Subcutaneous abdominal adipose tissue (tissue), 5 donors: ENCODE measurements around the gene GALM.
A peak's percentile ranks its signal among the peaks of the same experiment; 100 is the strongest.
"Not testable (repeated sequence)": the region's sequence is repeated elsewhere in the genome, so short reads cannot be mapped to it uniquely, and the experiment has no call there.

Source experiments
- H3K27ac ChIP-seq: one replicate; pipeline ENCODE4 v1.7.0; 2013; ENCODE audit warnings: low read depth, mild to moderate bottlenecking, inconsistent platforms, low read length, moderate library complexity
- H3K27me3 ChIP-seq, 5 donors: one replicate each; pipeline ENCODE4 v1.7.0; 2013; ENCODE audit warnings: low read length in 5 of 5, inconsistent platforms in 1 of 5; ENCODE audit not compliant: control insufficient read depth in 5 of 5, insufficient read depth in 4 of 5
- H3K36me3 ChIP-seq, 5 donors: one replicate each; pipeline ENCODE4 v1.7.0; 2013; ENCODE audit warnings: low read length in 5 of 5; ENCODE audit not compliant: control insufficient read depth in 5 of 5, insufficient read depth in 5 of 5
- H3K4me1 ChIP-seq, 5 donors: one replicate each; pipeline ENCODE4 v1.7.0; 2013; ENCODE audit warnings: low read length in 5 of 5, mild to moderate bottlenecking in 3 of 5, moderate library complexity in 1 of 5; ENCODE audit not compliant: control insufficient read depth in 5 of 5, insufficient read depth in 5 of 5
- H3K4me3 ChIP-seq, 5 donors: one replicate each; pipeline ENCODE4 v1.7.0; 2013; ENCODE audit warnings: low read length in 5 of 5, low read depth in 1 of 5
- H3K9ac ChIP-seq, 5 donors: one replicate each; pipeline ENCODE4 v1.7.0; 2013; ENCODE audit warnings: low read length in 5 of 5, mild to moderate bottlenecking in 4 of 5, moderate library complexity in 3 of 5
- H3K9me3 ChIP-seq, 5 donors: one replicate each; pipeline ENCODE4 v1.7.0; 2013; ENCODE audit warnings: low read length in 5 of 5; ENCODE audit not compliant: control insufficient read depth in 5 of 5
- donor health status: healthy.
- donor health status: healthy.
- donor health status: healthy.
- donor health status: healthy.
- donor health status: healthy.

GALM gene

GRCh38 chr2:38733300-38733971, 67.5 kb downstream of the GALM start:
- no peak overlapping the region for H3K4me3 ChIP-seq
- H3K4me1 ChIP-seq: peaks cover 0 to 30% (median 12%) of the 10 kb centered on the region in 5 donors
- no peak overlapping the region for H3K27ac ChIP-seq
- no peak overlapping the region for H3K9ac ChIP-seq
- peaks cover 0 to 42% (median 26%) of the 10 kb centered on the region in 5 donors for H3K36me3 ChIP-seq
- no peaks in the 10 kb centered on the region for H3K9me3 ChIP-seq
- no peaks in the 10 kb centered on the region for H3K27me3 ChIP-seq

- H3K9ac ChIP-seq: no peak overlapping the region
- peaks cover 0 to 30% (median 12%) of the 10 kb centered on the region in 5 donors for H3K4me1 ChIP-seq
- no peak overlapping the region for H3K27ac ChIP-seq
- H3K27me3 ChIP-seq: no peaks in the 10 kb centered on the region
- H3K9me3 ChIP-seq: peaks cover 0 to under 1% (median 0%) of the 10 kb centered on the region in 5 donors
- H3K36me3 ChIP-seq: peaks cover 0 to 41% (median 26%) of the 10 kb centered on the region in 5 donors
- no peak overlapping the region for H3K4me3 ChIP-seq
Observed at GRCh38 chr2:38734299-38735058, 68.6 kb downstream of the GALM start.

- peaks cover 0 to 34% (median 16%) of the 10 kb centered on the region in 5 donors for H3K4me1 ChIP-seq
Observed at GRCh38 chr2:38735999-38736320, 70.0 kb downstream of the GALM start.

GRCh38 chr2:38737000-38737698, 71.2 kb downstream of the GALM start:
- H3K4me1 ChIP-seq: peaks cover 0 to 34% (median 16%) of the 10 kb centered on the region in 5 donors
- not testable (repeated sequence) for H3K27me3 ChIP-seq, H3K27ac ChIP-seq, H3K4me3 ChIP-seq, H3K9ac ChIP-seq, H3K9me3 ChIP-seq
- H3K36me3 ChIP-seq: peaks cover 0 to 22% (median 21%) of the 10 kb centered on the region in 5 donors

More at GRCh38 chr2:38735999-38736320, 70.0 kb downstream of the GALM start:
- Histone ChIP-seq H3K36me3 (peaks cover 0 to 34% (median 21%) of the 10 kb centered on the region in 5 donors), H3K27ac (peak overlapping the region; percentile 23), H3K9me3 (peaks cover 0 to 3% (median 0%) of the 10 kb centered on the region in 5 donors), H3K9ac (no peak overlapping the region), H3K4me3 (no peak overlapping the region), H3K27me3 (no peaks in the 10 kb centered on the region)

GRCh38 chr2:38737925-38738324, 72.0 kb downstream of the GALM start:
- no peak overlapping the region for H3K27ac ChIP-seq
- H3K4me1 ChIP-seq: peaks cover 0 to 34% (median 18%) of the 10 kb centered on the region in 5 donors
- H3K27me3 ChIP-seq: no peaks in the 10 kb centered on the region
- H3K9ac ChIP-seq: no peak overlapping the region
- H3K9me3 ChIP-seq: peaks cover 0 to 3% (median 0%) of the 10 kb centered on the region in 5 donors
- peaks cover 0 to 23% (median 19%) of the 10 kb centered on the region in 5 donors for H3K36me3 ChIP-seq
- H3K4me3 ChIP-seq: no peak overlapping the region

GRCh38 chr2:38739524-38739923, 73.6 kb downstream of the GALM start:
- no peak overlapping the region for H3K27ac ChIP-seq

GRCh38 chr2:38740851-38741731, 75.2 kb downstream of the GALM start:
- Histone ChIP-seq H3K27me3 (no peaks in the 10 kb centered on the region), H3K9me3 (peaks cover 0 to 3% (median 0%) of the 10 kb centered on the region in 5 donors), H3K36me3 (peaks cover 23 to 45% (median 40%) of the 10 kb centered on the region in 5 donors), H3K4me1 (peaks cover 0 to 26% (median 23%) of the 10 kb centered on the region in 5 donors), H3K4me3 (no peak overlapping the region), H3K27ac (no peak overlapping the region), H3K9ac (no peak overlapping the region)

More at GRCh38 chr2:38739524-38739923, 73.6 kb downstream of the GALM start:
- peaks cover 0 to 39% (median 23%) of the 10 kb centered on the region in 5 donors for H3K4me1 ChIP-seq
- no peak overlapping the region for H3K4me3 ChIP-seq
- H3K27me3 ChIP-seq: no peaks in the 10 kb centered on the region
- peaks cover 0 to 3% (median 0%) of the 10 kb centered on the region in 5 donors for H3K9me3 ChIP-seq
- H3K9ac ChIP-seq: no peak overlapping the region
- peaks cover 11 to 30% (median 25%) of the 10 kb centered on the region in 5 donors for H3K36me3 ChIP-seq

- Histone ChIP-seq H3K4me3 (no peak overlapping the region), H3K9me3 (peaks cover 0 to 3% (median 0%) of the 10 kb centered on the region in 5 donors), H3K36me3 (peaks cover 42 to 64% (median 56%) of the 10 kb centered on the region in 5 donors), H3K27me3 (no peaks in the 10 kb centered on the region), H3K9ac (no peak overlapping the region), H3K4me1 (peaks cover 0 to 28% (median 20%) of the 10 kb centered on the region in 5 donors), H3K27ac (no peak overlapping the region)
Observed at GRCh38 chr2:38742797-38743559, 77.1 kb downstream of the GALM start.
